Suppressor macrophage treated with lipopolysaccharide for 4 hours (primary cell): Measurements from ENCODE around the gene TMEM106C.
"Not testable (repeated sequence)": the region's sequence is repeated elsewhere in the genome, so short reads cannot be mapped to it uniquely, and the experiment has no call there.

Source experiments
- DNase-seq: peaks from one replicate; pipeline ENCODE4 v3.0.0-alpha.2; 2020

Gene TMEM106C

DNA sequence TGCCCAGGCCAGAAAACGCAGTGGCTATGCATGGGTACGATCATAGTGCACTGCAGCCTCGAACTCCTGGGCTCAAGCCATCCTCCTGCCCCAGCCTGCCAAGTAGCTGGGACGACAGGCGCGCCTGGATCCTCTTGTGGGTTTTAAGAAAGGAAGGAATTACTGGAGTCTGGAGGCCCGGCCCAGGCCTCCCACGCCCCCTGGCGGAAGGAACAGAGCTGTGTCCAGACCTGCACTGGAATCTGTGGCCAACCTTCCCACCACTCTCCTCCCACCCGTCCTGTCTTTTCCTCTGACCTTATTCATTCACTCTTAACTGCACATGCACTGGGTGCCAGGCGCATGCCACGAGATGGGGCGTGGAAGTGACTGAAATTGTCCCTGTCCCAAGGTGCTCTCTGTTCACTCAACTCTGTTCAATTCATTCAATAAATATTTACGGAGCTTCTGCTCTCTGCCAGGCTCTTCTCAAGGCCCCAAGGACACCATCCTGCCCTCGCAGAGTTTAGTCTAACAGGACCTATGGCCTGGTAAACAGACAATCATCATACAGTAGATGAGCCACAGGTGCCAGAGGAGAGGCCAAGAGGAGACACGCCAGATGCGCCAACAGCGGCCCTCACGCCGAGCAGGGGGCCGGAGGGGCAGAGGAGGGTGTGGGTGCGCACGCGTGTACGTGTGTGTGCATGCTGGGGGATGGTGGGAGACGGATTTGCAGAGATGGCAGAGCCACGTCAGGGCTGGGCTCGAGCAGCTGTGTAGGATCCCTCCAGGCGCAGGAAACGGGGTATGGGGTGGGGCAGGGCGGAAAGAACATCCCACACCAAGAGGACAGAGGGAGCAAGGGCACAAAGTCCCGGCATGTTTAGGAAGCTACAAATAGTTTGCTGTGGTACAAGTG is 13.7 kb upstream of the TMEM106C start:
- DNase-seq = peak; percentile 81

DNA sequence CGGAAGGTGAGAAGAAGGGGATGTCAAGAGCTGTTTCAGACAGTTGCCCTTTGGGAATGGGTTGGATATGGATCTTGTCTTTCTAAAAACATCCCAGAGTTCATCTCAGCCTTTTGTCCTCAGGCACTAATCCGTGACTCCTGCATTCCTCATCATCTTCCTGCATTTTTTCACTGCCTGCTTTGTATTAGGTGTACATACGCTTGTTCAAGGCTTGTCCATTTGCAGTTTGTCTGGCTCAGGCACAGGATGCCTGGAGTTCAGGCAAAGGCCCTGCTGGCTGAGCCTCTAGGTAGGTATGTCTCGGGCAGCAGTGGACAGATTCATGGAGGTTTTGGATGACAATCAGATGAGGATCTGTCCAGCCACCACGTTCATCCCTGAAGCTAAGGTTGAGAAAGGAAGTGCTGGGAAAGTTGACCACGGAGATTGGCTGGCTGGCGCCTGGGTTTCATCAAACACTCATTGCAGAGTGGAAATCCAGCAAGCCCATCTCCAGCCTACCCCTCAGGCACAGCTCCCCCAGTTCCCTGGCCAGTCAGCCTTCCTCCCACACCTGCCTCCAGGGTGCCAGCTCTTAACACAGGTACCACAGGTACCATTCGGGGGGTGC is 12.4 kb upstream of the TMEM106C start:
- DNase-seq = no peak

DNA sequence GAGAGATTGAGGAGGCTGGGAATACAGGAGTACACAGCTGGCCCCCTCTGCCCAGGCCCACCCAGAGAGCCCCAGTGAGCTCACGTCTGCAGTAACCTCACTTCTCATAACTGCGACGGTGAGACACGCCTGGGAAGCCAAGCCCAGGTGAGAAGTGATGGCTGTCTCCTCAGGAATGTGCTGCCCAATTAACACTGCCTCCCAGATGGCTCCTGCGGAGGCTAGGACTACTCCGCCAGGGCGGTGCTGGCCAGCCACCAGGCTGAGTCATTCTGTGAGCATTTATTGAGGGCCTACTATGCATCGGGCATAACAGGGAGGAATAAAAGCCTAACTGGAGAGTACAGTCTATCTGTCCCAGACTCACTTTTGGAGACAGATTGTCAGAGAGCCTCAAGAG is 9.3 kb upstream of the TMEM106C start:
- DNase-seq = no peak

DNA sequence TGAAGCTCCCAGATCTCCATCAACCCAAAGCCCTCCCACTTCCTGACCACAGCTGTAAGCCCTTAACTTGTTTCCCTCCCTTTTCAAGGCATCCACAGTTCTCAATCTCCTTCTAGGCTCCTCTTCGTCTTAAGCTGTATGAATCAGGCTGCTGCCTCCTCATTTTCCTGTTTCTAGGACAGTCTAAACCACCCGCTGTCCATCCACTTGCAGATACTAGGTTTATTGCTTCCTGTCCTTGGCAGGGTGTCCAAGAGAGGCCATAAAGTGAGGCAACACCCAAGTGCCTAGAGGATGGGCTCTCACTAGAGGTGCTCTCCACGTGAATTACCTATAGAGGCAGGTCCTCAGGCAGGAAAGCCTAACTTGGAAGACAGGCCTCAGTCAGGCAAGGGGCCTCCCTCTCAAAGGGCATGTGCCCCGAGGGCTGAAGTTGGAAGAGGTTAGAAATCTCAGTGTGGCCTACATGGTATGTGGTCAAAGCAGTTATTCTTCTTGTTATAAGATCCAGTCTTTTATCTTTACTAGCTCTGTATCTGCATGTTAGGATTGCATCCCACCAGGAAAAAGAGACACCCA is 8.8 kb upstream of the TMEM106C start:
- DNase-seq = no peak

DNA sequence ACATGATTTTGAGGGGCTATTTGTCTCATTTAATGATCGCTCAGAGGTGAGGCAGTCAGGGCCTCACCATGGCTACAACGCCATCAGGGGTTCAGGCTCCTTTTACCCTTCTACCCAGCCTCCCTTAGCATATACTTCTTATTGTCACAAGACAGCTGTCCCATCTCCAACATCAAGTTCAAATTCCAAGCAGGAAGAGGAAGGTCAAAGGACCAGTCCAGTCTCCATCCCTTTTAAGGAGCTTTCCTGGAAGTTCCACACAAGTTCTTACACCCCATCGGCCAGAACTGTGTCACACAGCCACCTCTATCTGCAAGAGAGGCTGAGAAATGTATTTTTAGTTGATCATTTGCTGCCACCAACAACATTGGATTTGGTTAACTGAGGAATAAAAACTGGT is 8.3 kb upstream of the TMEM106C start:
- no peak for DNase-seq

DNA sequence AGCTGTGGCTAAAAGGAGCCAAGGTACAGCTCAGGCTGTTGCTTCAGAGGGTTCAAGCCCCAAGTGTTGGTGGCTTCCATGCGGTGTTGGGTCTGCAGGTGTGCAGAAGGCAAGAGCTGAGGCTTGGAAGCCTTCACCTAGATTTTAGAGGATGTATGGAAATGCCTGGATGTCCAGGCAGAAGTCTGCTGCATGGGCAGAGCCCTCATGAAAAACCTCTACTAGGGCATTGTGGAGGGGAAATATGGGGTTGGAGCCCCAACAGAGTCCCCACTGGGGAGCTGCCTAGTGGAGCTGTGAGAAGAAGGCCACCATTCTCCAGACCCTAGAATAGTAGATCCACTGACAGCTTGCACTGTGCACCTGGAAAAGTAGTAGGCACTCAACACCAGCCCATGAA is 5.7 kb upstream of the TMEM106C start:
- not testable (repeated sequence) for DNase-seq

DNA sequence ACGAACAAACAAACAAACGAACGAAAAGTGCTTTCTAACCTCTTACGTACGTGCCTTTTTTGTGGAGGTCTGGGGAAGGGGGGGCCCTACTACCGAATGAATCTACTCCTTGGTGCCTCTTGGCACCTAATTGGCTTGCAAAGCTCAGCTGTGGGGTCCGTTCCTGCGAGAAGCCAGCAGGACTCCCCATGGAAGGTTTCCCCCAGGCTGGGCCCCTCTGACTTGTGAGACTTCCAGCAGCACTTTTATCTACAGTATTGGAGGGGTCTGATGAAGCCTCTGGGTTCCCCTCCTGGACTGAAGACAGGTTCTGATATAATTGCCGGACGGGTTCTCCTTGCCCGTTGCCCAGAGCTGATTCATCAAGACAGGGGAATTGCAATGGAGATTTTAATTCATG is 1.2 kb upstream of the TMEM106C start:
- DNase-seq = no peak

DNA sequence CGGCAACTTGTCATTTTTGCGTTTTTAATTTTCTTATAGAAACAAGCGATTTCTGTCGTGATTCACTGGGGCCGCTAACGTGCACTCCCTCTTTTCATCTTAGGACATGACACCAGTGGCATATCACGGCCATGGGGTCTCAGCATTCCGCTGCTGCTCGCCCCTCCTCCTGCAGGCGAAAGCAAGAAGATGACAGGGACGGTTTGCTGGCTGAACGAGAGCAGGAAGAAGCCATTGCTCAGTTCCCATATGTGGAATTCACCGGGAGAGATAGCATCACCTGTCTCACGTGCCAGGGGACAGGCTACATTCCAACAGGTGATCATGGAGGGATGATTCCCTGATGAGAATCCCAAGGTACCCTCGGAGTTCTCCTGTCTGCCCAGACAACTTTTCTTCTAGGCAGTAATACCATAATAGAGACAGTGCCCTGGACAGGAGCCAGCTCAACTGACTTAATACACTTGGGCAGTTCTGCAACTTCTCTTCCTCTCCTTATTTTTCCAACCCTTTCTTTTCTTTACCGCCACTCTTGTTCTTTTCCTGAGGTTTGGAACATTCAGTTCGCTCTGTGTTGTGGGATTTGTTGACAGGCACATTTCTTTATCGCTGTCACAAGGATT is 821 bp downstream of the TMEM106C start:
- no peak for DNase-seq

DNA sequence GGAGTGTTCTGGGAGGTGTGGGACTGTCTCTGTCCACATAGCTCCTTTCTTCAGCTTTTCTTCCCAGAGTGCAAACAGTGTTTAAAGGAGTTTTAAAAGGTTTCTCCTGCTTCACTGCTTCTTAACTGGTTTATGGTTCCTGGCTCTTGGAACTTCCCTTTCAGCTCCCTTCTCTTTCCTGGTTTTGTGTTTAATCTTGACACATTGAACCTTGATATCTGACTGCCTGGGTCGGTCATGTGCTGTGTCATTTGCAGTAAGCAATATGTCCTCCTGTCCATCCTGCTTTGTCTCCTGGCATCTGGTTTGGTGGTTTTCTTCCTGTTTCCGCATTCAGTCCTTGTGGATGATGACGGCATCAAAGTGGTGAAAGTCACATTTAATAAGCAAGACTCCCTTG is 2.2 kb downstream of the TMEM106C start:
- DNase-seq = no peak

DNA sequence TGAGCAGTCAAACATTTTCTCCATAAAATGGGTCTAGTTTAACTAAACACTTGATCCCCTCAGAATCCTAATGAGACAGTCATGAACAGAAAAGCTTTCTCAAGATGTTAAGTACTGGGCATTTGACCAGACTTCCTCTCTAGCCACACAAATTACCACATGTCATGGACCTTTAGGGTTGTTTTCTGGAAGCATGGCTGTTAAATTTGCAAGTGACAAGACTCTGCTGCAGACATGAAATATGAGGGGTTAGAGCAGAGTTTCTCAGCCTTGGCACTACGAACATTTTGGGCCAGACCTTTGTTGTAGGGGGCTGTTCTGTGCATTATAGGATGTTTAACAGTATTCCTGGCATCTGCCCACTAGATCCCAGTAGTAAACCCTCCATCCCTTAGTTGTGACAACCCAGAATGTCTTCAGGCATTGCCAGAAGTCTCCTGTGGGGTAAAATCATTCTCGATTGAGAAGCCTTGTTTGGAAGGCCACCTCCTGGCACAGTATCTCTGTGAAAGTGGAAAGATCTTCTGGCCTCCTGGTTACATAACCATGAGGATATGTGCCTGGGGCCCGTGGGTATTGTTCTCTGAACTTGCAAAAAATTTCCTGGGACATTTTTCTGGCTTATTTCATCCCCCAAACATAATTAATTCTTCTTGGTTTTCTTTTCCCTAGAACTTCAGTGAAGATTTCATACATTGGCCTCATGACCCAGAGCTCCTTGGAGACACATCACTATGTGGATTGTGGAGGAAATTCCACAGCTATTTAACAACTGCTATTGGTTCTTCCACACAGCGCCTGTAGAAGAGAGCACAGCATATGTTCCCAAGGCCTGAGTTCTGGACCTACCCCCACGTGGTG is 4.3 kb downstream of the TMEM106C start:
- DNase-seq = no peak

DNA sequence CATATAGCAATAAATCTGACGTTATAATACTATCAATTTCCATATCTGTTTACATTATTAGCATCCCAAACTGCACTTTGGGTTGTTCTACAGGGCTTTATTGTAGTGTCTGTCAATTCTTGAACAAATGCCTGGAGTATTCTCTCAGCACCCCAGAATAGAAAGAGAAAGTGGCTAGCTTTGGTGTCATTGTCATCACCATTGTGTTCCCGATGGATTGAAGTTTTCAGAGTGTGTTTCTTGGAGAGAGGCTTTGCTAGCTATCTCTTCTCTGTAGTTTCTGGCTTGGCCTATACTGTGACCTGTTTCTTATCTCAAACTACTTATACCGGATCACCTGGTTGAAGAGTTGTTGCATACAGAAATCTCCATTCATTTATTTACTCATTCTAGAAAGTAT is 6.4 kb downstream of the TMEM106C start:
- no peak for DNase-seq

DNA sequence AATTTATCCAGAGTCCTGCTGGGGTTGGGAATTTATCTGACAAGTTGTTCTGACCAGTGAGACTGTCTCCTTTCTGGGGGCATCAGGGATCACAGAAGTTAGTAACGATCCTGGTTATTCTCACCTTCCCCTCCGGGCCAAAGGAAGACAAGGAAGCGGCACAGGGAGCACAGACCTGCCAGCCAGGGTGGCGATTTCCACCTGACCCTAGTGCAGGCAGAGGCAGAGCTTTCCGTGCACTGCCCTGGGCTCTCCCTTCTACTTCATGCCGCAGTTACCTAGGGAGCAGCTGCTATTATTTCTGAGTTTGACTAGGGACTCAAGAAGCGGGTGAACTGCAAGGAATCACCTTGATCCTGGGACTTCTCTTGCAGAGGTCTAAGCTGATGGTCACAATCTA is 7.4 kb downstream of the TMEM106C start:
- no peak for DNase-seq

DNA sequence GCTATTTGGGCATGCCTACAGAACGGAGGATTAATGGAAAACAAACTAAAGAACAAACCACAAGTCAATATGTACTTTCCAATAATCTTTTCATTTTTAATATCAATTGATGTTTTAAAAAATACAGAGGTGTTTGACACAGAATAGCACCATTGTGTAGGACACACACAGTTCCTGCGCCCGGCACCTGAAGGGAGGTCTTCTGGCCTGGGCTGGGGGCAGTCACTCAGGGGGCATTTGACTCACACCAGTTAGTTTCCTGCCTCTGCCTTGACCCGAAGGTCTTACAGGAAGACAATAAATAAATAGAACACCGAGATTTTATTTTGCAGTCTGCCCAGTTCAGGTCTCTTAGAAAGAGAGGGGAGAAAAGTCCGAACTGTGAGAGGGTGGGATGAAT is 9.5 kb downstream of the TMEM106C start:
- no peak for DNase-seq

DNA sequence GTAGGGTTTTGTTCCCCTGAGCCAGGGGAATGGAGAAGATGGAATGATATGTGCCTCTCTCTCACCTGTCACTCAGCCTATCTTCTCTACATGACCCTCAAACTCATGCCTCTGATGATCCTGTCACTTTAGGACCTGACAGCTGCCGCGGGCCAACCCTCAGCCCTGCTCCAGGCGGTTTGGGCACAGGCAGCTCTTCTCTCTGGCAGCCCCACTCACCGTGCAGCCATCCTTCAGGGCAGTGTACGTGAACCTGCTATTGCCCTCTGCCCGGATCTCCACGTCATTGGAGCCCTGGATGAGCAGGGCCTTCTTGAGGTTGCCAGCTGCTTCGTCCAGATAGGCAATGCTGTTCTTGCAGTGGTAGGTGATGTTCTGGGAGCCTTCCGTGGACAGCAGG is 10.5 kb downstream of the TMEM106C start:
- no peak for DNase-seq

DNA sequence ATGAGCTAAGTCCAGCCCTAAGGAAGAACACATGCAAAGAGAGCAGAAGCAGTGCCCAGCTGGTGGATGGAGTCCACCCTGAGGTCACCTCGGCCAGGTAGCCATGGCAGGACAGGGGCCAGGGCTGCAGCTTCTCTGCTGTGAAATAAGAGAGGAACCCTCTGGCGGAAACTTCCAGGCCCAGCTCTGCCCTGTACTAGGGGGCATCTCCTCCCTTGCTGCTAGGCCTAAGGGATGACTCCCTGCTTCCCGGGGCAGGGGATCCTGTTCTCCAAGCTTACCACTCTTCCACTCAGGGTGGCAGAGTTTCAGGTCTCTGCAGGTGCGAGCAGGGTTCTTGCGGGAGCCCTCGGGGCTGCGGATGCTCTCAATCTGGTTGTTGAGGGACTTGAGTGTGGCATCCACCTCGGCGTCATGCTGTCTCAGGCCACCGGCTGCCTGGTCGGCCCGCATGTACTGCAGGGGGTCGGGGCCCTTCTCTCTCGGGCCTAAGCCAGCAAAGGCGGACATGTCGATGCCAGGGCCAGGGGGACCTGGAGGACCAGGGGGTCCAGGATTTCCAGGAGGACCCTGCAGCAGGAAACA is 11.7 kb downstream of the TMEM106C start:
- no peak for DNase-seq

DNA sequence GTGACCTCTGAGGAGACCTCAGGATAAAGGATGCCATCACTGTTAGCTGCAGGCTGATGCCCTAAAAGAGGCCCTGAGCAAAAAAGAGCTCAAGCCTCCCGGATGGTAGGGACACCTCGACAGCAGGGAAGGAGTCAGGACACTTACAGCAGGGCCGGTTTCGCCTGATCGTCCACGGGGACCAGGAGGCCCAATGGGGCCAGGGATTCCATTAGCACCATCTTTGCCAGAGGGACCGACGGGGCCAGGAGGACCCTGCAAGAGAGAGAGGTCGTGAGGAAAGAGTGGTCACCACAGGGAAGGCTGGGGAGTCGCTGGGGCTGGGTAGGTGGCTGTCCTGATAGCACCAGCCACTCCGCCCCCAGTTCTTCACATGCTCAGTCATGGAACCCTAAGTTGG is 12.4 kb downstream of the TMEM106C start:
- DNase-seq = no peak

DNA sequence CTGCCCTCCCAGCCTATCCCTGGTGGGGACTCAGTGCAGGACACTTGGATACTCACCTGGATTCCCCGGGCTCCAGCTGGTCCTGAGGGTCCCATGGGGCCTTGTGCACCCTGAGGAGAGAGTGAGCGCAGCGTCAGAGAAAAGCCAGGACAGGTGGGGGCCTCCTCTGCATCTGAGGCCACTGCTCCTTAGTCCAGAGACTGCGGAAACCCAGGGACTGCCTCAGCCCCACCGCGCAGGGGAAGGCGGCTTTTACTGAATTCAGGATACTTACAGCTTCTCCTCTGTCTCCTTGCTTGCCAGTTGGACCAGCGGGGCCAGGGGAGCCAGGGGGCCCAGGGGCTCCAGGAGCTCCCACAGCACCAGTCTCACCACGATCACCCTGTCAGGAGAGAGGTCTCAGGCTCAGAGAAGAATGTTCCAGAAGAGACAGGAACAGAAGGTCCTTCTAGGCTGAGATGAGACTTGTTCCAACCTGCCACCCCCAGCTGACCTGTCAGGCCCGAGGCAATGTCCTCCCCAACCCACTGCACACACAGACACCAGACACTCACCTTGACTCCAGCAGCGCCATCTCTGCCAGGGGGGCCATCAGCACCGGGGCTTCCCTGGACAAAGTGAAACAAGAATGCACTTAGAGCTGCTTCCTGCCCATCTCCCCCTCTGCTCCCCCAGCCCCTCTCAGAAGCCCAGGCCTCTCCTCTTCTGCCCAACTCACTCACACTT is 13.8 kb downstream of the TMEM106C start:
- DNase-seq = no peak

DNA sequence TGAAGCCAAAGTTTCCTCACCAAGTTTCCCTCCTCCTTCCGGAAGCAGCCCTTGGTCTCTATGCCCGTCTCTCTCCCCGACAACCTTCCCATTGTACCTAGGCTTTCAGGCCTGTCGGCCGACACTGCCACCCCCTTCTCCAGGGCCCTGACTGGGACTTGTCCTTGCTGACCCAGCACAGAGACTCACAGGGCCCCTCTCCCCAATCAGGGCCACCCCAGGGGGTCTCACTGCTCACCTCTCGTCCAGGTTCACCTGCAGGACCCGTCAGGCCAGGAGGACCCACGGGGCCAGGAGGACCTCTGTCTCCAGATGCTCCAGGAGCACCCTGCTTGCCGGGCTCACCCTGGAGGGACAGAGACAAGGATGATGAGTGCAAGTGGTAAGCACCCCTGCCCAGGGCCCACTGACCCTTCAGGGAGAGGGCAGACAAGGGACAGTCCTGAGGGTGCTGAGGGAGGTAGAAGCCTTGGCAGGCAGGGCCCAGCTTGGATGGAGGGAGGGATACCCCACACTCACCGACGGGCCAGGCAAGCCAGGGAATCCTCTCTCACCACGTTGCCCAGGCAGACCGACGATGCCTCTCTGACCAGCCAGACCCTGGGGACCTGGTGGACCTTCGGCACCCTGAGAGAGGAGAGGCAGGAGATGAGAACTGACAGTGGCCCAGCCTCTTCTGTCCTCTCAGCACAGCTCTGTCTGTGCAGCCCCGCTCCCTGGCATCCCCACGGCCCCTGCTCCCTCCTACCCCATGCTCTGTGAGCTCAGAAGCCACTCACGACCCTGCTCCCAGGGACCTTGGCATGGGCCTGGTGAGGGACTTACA is 14.6 kb downstream of the TMEM106C start:
- no peak for DNase-seq

DNA sequence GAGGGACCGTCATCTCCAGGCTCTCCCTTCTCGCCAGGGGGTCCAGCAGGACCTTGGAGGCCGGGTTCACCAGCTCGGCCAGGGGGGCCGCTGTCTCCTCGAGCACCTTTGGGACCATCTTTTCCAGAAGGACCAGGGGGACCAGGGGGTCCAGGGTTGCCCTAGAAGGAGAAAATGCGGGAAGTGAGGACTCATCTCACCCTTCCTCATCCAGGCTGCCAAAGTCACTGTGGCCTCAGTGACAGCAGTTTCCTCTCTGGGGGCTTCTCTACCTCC is 15.1 kb downstream of the TMEM106C start:
- DNase-seq = no peak

DNA sequence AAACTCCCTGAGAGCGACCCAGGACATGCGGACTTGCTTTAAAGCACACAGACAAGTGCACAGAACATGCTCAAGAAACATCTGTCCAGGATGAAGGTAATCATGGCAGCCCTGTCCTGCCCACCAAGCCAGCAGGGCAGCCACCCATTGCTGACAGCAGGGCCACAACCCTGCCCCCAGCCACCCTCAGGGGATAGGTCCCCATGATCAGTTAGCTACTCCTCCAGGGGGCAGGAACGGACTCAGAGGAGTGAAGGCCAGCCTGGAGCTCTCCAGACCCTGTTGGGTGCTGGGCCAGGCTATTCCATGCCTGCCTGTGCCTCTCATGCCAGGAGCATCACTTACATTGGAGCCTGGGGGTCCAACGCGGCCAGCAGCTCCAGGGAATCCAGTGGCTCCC is 15.8 kb downstream of the TMEM106C start:
- DNase-seq = no peak

DNA sequence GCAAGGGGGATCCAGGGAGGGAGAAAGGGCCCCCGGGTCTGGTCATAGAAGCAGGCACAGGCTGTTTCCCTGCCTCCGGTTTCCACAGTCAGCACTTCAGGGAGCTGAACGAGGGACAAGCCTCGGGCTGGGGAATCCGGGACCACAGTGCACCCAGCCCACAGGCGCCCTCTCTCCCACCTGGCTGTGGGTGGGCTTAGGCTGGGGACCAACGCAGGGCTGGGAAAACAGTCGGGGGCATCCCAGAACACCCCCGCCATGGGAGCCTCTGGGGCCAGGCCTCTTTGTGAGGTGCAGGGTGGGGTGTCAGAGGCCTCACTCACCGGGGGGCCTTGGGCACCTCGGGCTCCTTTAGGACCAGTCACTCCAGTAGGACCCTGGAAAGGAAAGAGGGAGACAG is 16.3 kb downstream of the TMEM106C start:
- no peak for DNase-seq
